HuH-7 (cell line): ENCODE results near the gene APOA4.
A peak's percentile ranks its signal among the peaks of the same experiment; 100 is the strongest.

Source experiments
- DNase-seq: peaks from one replicate; pipeline ENCODE4 v3.0.0; 2011; ENCODE audit warnings: low spot score

Gene APOA4

GRCh38 chr11:116798368-116798767 lies 24.7 kb downstream of the APOA4 start:
- DNase-seq = no peak

GRCh38 chr11:116797816-116798215 lies 25.3 kb downstream of the APOA4 start:
- no peak for DNase-seq

GRCh38 chr11:116796548-116796947 lies 26.6 kb downstream of the APOA4 start:
- DNase-seq = no peak

- DNase-seq = no peak
These were observed 28.3 kb downstream of the APOA4 start for GRCh38 chr11:116794851-116795250.

GRCh38 chr11:116793772-116794097 lies 29.4 kb downstream of the APOA4 start:
- DNase-seq = no peak

- DNase-seq = no peak
These were observed 30.0 kb downstream of the APOA4 start for GRCh38 chr11:116792869-116793771.

GRCh38 chr11:116792144-116792868 lies 30.8 kb downstream of the APOA4 start:
- peak; percentile 40 for DNase-seq

GRCh38 chr11:116791813-116792143 lies 31.3 kb downstream of the APOA4 start, which contains the start of gene APOA5:
TSS of gene APOA5 (minus strand) at chr11:116791879. CDS start at chr11:116791860, 19 bp downstream.
- DNase-seq = no peak

GRCh38 chr11:116791002-116791812 lies 31.9 kb downstream of the APOA4 start:
- DNase-seq = peak; percentile 96

GRCh38 chr11:116790167-116791001 lies 32.7 kb downstream of the APOA4 start:
- no peak for DNase-seq

- no peak for DNase-seq
These were observed 34.1 kb downstream of the APOA4 start for GRCh38 chr11:116788975-116789374.

- no peak for DNase-seq
These were observed 34.6 kb downstream of the APOA4 start for GRCh38 chr11:116788534-116788933.

GRCh38 chr11:116787786-116788486 lies 35.2 kb downstream of the APOA4 start, which contains the start of gene ZPR1:
TSS of gene ZPR1 (minus strand) at chr11:116788023. CDS start at chr11:116787990, 33 bp downstream.
- DNase-seq = peak; percentile 87

- no peak for DNase-seq
These were observed 35.7 kb downstream of the APOA4 start for GRCh38 chr11:116787436-116787785.

GRCh38 chr11:116786966-116787365 lies 36.1 kb downstream of the APOA4 start:
- DNase-seq = no peak

GRCh38 chr11:116786326-116786725 lies 36.8 kb downstream of the APOA4 start:
- no peak for DNase-seq

GRCh38 chr11:116782728-116783127 lies 40.4 kb downstream of the APOA4 start:
- no peak for DNase-seq

- no peak for DNase-seq
These were observed 44.5 kb downstream of the APOA4 start for GRCh38 chr11:116778556-116778955.

- no peak for DNase-seq
These were observed 46.0 kb downstream of the APOA4 start for GRCh38 chr11:116777056-116777455.

GRCh38 chr11:116776522-116776984 lies 46.6 kb downstream of the APOA4 start:
- no peak for DNase-seq

- DNase-seq = no peak
These were observed 47.1 kb downstream of the APOA4 start for GRCh38 chr11:116775975-116776374.
